PC-3 (cell line): ENCODE data around the gene MORC3.

Source experiments
- EZH2phosphoT487 ChIP-seq: fragments of 300-600 bp; sonication (generic); IDR thresholded peaks from 2 replicates; pipeline ENCODE4 v1.6.1; 2018; ENCODE audit warnings: mild to moderate bottlenecking, antibody characterized with exemption, low read length, borderline replicate concordance
- TF ChIP-seq, protein P1 (sequence below): fragments of 300-600 bp; sonication (generic); conservative IDR thresholded peaks from 2 replicates; pipeline ENCODE4 v1.5.1; 2017; ENCODE audit warnings: antibody characterized with exemption, low read depth, mild to moderate bottlenecking, low read length

DNA sequence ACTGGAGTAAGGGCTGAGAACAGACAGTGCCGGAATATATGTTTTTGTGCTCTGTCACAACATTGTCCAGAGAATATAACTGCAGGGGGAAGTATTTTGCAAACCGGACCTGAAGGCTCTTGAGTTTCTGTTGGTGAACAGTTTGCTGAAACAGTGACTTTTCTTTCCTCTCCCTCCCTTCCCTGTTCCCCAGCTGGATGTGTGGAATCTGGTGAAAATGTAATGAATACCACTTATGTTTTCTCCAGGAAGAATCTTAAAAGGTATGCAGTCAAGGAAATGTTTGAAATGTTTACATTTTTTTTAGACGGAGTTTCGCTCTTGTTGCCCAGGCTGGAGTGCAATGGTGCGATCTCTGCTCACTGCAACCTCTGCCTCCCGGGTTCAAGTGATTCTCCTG is 88.6 kb downstream of the MORC3 start:
- TF ChIP-seq, protein P1, sequence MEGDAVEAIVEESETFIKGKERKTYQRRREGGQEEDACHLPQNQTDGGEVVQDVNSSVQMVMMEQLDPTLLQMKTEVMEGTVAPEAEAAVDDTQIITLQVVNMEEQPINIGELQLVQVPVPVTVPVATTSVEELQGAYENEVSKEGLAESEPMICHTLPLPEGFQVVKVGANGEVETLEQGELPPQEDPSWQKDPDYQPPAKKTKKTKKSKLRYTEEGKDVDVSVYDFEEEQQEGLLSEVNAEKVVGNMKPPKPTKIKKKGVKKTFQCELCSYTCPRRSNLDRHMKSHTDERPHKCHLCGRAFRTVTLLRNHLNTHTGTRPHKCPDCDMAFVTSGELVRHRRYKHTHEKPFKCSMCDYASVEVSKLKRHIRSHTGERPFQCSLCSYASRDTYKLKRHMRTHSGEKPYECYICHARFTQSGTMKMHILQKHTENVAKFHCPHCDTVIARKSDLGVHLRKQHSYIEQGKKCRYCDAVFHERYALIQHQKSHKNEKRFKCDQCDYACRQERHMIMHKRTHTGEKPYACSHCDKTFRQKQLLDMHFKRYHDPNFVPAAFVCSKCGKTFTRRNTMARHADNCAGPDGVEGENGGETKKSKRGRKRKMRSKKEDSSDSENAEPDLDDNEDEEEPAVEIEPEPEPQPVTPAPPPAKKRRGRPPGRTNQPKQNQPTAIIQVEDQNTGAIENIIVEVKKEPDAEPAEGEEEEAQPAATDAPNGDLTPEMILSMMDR: no peak
- no peak for TF ChIP-seq EZH2phosphoT487
